Subcutaneous abdominal adipose tissue (tissue), 5 donors: ENCODE results near the gene RNF128.

Experiments used
- H3K27ac ChIP-seq: one replicate; pipeline ENCODE4 v1.7.0; 2013; ENCODE audit warnings: low read depth, mild to moderate bottlenecking, inconsistent platforms, low read length, moderate library complexity
- H3K27me3 ChIP-seq, 5 donors: one replicate each; pipeline ENCODE4 v1.7.0; 2013; ENCODE audit warnings: low read length in 5 of 5, inconsistent platforms in 1 of 5; ENCODE audit not compliant: control insufficient read depth in 5 of 5, insufficient read depth in 4 of 5
- H3K36me3 ChIP-seq, 5 donors: one replicate each; pipeline ENCODE4 v1.7.0; 2013; ENCODE audit warnings: low read length in 5 of 5; ENCODE audit not compliant: control insufficient read depth in 5 of 5, insufficient read depth in 5 of 5
- H3K4me1 ChIP-seq, 5 donors: one replicate each; pipeline ENCODE4 v1.7.0; 2013; ENCODE audit warnings: low read length in 5 of 5, mild to moderate bottlenecking in 3 of 5, moderate library complexity in 1 of 5; ENCODE audit not compliant: control insufficient read depth in 5 of 5, insufficient read depth in 5 of 5
- H3K4me3 ChIP-seq, 5 donors: one replicate each; pipeline ENCODE4 v1.7.0; 2013; ENCODE audit warnings: low read length in 5 of 5, low read depth in 1 of 5
- H3K9ac ChIP-seq, 5 donors: one replicate each; pipeline ENCODE4 v1.7.0; 2013; ENCODE audit warnings: low read length in 5 of 5, mild to moderate bottlenecking in 4 of 5, moderate library complexity in 3 of 5
- H3K9me3 ChIP-seq, 5 donors: one replicate each; pipeline ENCODE4 v1.7.0; 2013; ENCODE audit warnings: low read length in 5 of 5; ENCODE audit not compliant: control insufficient read depth in 5 of 5
- donor health status: healthy.
- donor health status: healthy.
- donor health status: healthy.
- donor health status: healthy.
- donor health status: healthy.

The RNF128 gene, protein sequence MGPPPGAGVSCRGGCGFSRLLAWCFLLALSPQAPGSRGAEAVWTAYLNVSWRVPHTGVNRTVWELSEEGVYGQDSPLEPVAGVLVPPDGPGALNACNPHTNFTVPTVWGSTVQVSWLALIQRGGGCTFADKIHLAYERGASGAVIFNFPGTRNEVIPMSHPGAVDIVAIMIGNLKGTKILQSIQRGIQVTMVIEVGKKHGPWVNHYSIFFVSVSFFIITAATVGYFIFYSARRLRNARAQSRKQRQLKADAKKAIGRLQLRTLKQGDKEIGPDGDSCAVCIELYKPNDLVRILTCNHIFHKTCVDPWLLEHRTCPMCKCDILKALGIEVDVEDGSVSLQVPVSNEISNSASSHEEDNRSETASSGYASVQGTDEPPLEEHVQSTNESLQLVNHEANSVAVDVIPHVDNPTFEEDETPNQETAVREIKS

DNA sequence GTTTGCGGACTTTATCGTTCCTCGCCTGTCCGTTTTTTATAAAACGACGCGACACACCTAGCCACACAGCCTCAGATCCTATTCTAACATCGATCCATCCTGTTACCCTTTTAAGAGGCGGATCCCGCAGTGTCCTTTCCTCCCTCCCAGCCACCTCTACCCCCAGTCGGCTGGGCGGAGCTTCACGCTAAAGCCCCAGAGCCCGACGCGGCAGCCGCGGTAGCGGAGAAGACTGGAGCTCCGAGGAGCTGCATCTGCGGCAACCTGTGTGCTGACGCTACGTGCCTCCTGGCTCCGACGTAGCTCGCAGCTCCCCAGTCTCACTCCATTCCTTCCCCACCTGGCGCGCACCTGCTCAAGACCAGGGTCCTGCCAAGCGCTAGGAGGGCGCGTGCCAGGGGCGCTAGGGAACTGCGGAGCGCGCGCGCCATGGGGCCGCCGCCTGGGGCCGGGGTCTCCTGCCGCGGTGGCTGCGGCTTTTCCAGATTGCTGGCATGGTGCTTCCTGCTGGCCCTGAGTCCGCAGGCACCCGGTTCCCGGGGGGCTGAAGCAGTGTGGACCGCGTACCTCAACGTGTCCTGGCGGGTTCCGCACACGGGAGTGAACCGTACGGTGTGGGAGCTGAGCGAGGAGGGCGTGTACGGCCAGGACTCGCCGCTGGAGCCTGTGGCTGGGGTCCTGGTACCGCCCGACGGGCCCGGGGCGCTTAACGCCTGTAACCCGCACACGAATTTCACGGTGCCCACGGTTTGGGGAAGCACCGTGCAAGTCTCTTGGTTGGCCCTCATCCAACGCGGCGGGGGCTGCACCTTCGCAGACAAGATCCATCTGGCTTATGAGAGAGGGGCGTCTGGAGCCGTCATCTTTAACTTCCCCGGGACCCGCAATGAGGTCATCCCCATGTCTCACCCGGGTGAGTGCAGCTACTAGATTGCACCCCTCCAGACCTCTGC is at the start of gene RNF128:
RNF128 (plus strand) TSS at position 217 of the 953 bp plus-strand sequence; CDS start at position 430, 213 bp downstream.
- peaks cover 0 to 30% (median 23%) of the 10 kb centered on the region in 5 donors for H3K27me3 ChIP-seq
- H3K9ac ChIP-seq, result peak within 1 kb of the TSS in 1 of 5 donors; percentile 56
- peaks cover 0 to 16% (median 12%) of the 10 kb centered on the region in 5 donors for H3K4me1 ChIP-seq
- peak within 1 kb of the TSS; percentile 45 to 66 (median 56) for H3K4me3 ChIP-seq
- H3K27ac ChIP-seq, result no peak within 1 kb of the TSS
- H3K9me3 ChIP-seq, result no peaks in the 10 kb centered on the region
- no peaks in the 10 kb centered on the region for H3K36me3 ChIP-seq

DNA sequence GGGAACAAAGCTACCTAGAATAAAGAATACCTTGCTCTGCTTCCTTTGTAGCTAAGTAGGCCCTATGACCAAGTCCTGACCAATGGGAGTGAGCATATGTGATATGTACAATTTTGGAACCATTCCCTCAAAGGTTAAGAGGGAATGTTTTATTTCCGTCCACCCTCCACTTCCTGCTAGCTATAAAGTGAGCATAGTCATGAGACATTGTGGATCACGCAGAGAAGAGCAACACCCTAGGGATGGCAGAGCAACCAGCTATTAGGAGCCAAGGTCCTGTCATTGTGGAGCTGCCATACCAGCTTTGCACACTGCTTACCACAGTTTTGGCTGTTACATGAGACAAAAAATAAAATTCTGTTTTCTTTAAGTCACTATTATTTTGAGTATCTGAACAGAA is 45.8 kb upstream of the RNF128 start:
- Histone ChIP-seq H3K27me3 (peaks cover 6 to 19% (median 10%) of the 10 kb centered on the region in 5 donors), H3K9me3 (peaks cover 0 to 8% (median 3%) of the 10 kb centered on the region in 5 donors), H3K9ac (no peak overlapping the region), H3K36me3 (no peaks in the 10 kb centered on the region), H3K4me1 (no peaks in the 10 kb centered on the region), H3K4me3 (no peak overlapping the region), H3K27ac (no peak overlapping the region)

DNA sequence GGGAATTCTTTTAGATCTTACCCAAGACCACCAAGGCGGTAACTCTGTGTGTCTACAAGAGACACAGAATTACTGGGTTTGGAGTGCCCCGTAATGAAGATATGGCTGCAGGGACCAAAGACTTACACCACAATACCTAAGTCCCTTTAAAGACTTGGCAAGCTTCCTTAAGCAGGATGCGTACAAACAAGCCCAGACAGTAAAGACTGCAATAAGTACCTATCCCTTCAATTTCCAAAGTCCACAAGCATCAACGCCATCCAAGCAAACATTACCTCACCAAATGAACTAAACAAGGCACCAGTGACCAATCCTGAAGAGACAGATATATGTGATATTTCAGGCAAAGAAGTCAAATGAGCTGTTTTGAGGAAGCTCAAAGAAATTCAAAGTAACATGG is 42.3 kb upstream of the RNF128 start:
- Histone ChIP-seq H3K9me3 (peaks cover 0 to 8% (median 3%) of the 10 kb centered on the region in 5 donors), H3K36me3 (peaks cover 0 to 2% (median 0%) of the 10 kb centered on the region in 5 donors), H3K27me3 (peaks cover 6 to 19% (median 10%) of the 10 kb centered on the region in 5 donors), H3K4me1 (no peaks in the 10 kb centered on the region), H3K9ac (no peak overlapping the region), H3K4me3 (no peak overlapping the region), H3K27ac (no peak overlapping the region)

DNA sequence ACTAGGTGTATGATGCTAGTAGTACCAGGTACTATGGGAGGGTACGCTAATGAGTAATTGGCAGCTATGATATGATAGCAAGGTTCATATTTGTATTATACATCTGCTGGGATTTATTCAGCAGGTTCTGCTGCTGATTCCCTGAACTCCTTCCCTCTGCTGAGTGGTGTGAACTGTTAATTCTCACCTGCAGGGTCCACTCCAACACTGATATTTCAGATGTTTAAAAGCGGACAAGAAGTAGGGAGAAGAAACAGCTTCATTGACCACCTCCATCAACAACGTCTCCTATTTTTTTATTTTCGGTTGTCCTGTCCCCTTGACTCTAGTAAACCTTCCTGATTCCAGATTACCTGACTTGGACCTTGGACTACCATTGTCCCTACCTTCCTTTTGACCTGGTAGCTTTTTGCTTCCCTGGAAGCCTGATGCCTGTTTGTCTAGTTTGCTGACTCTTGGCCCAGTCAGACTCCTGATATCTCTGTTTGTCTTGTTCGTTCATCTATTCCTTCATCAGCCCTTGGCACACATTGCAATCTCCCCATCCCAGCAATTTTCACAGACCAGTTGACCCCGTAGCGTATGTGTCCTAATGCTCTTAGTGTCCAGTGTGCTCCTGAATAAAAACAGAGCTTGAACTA is 34.0 kb upstream of the RNF128 start:
- Histone ChIP-seq H3K27ac (no peak overlapping the region), H3K9me3 (no peaks in the 10 kb centered on the region), H3K4me1 (no peaks in the 10 kb centered on the region), H3K4me3 (no peak overlapping the region), H3K36me3 (peaks cover 0 to under 1% (median 0%) of the 10 kb centered on the region in 5 donors), H3K9ac (no peak overlapping the region), H3K27me3 (peaks cover 0 to 10% (median 0%) of the 10 kb centered on the region in 5 donors)

DNA sequence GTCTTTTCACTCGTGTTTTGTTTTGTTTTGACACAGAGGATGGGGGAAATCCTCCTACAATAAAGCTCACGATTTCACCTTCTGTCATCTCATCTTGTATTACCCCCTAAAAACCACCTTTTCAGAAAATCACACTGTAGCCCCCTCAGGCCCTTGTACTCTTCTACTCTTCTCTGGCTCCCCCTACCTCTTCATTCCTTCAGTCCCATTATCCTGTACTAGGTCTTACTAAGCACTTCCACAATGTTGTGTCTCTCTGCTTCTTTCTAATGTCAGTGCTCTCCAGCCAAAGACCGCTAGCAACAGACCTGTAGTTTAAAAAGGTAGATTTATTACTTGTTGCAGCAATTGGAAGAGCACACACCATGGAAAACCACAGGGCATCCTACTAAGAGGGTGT is 30.0 kb upstream of the RNF128 start:
- Histone ChIP-seq H3K36me3 (no peaks in the 10 kb centered on the region), H3K9me3 (no peaks in the 10 kb centered on the region), H3K4me1 (no peaks in the 10 kb centered on the region), H3K9ac (no peak overlapping the region), H3K27me3 (peaks cover 0 to 14% (median 5%) of the 10 kb centered on the region in 5 donors), H3K27ac (no peak overlapping the region), H3K4me3 (no peak overlapping the region)

DNA sequence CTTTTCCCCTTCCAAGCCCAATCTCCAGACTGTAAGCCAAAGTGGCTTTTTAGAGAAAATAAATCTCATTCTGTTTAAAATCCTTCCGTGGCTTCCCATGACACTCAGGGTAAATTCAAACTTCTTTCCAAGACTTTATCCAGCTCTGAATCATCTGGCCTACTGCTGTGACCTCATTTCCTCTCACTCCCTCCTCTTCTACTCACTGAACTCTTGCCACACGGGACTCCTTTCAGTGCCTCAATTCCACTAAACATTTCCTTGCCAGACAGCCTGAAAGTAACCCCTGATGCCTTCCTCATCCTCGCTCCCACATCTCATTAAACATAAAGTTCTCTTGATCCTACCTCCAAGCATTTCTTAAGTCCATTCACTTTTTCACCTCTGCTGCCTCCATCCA is 27.8 kb upstream of the RNF128 start:
- H3K4me3 ChIP-seq, result no peak overlapping the region
- no peaks in the 10 kb centered on the region for H3K36me3 ChIP-seq
- no peaks in the 10 kb centered on the region for H3K9me3 ChIP-seq
- no peak overlapping the region for H3K27ac ChIP-seq
- no peaks in the 10 kb centered on the region for H3K4me1 ChIP-seq
- H3K27me3 ChIP-seq, result peaks cover 0 to 17% (median 7%) of the 10 kb centered on the region in 5 donors
- no peak overlapping the region for H3K9ac ChIP-seq

DNA sequence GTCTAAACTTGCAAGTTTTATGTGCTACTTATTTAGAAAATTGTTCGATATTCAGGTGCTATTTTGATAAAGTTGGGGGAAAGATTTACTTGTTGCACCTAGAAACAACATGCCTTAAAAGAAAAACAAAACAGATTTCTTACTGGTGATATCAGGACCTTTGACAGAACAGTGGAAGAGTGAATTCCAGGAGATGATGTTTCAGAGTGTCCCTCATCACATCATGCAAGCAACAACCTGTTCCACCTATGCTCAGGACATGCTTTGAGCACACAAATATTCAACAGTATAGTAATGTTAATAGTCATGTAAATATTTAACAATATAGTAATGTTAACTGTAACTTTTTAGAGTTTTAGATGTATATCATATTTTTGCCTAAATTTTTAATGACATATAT is 23.9 kb upstream of the RNF128 start:
- Histone ChIP-seq H3K9ac (no peak overlapping the region), H3K36me3 (no peaks in the 10 kb centered on the region), H3K9me3 (no peaks in the 10 kb centered on the region), H3K4me1 (no peaks in the 10 kb centered on the region), H3K27ac (no peak overlapping the region), H3K27me3 (peaks cover 0 to 13% (median 6%) of the 10 kb centered on the region in 5 donors), H3K4me3 (no peak overlapping the region)

DNA sequence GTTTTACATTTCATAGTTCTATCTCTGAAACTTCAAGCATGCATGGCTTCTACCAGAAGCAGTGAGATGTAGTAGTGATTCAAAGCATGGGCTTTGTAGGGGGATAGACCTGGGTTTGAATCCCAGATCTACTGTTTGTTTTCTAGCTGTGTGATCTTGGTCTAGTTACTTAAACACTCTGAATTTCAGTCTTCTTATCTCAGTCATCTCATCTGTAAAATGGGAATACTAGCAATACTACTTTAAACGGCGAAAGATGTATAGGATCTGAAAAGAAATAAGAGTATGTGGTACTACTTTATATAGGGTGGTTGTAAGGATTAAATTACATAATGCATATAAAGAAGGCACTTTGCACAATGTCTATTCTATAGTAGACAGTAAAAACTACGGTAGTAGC is 20.0 kb upstream of the RNF128 start:
- Histone ChIP-seq H3K4me1 (no peaks in the 10 kb centered on the region), H3K4me3 (no peak overlapping the region), H3K36me3 (no peaks in the 10 kb centered on the region), H3K9me3 (no peaks in the 10 kb centered on the region), H3K27me3 (peaks cover 0 to 8% (median 3%) of the 10 kb centered on the region in 5 donors), H3K9ac (no peak overlapping the region), H3K27ac (no peak overlapping the region)

DNA sequence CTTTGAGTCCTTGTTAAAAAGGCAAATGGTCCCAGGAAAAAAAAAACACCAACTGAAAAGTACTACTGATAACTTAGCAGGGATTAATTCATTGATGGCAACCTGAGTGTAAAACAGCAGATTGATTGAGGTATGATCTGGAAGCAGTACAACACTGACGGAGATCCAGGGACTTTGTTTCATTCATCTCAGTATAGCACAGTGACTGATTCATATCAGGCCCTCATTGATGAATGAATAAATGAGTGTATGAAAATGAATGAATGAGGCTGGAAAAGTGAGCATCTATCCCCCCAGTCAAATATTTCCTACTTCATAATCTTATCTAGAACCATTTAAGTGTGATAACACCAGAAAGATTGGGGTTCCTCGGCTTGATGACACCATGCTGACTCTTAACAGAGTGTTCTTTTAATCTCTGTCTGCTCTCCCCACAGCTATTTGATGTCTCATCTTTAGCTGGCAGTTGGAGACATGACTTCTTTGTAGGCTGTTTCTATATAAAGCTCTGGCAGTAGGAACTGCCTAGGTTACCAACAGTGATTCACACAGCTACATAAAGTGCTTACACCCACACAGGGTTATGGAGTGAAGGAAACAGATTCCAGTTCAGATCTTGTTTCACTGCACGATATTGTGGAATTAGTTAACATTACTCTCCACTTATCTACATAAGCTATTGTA is 18.6 kb upstream of the RNF128 start:
- Histone ChIP-seq H3K4me3 (no peak overlapping the region), H3K27ac (no peak overlapping the region), H3K27me3 (peaks cover 0 to 6% (median 3%) of the 10 kb centered on the region in 5 donors), H3K4me1 (no peaks in the 10 kb centered on the region), H3K9ac (no peak overlapping the region), H3K9me3 (no peaks in the 10 kb centered on the region), H3K36me3 (no peaks in the 10 kb centered on the region)
